Neural cell (in vitro differentiated cells): ENCODE data around the gene PRAF2. TPM values are rescaled to one million over a fixed set of nuclear protein-coding genes. Genes with fewer than 3 reads are reported as not detected.

ENCODE experiments used
- H2AFZ ChIP-seq: fragments of 200-600, 300-800 bp; sonication (generic), shearing (Covaris generic); 2 replicates; pipeline ENCODE4 v1.6.0; 2014; ENCODE audit warnings: low read depth, mild to moderate bottlenecking, antibody characterized with exemption, low read length, moderate library complexity
- H3F3A ChIP-seq: fragments of 200-600 bp; shearing (Covaris generic); 2 replicates; pipeline ENCODE4 v1.6.1; 2016; ENCODE audit warnings: mild to moderate bottlenecking, moderate library complexity, mixed read lengths, antibody characterized with exemption, low read length; ENCODE audit not compliant: insufficient read depth, poor library complexity, severe bottlenecking
- H3K27ac ChIP-seq: fragments of 200-600, 300-800 bp; sonication (generic), shearing (Covaris generic); 2 replicates; pipeline ENCODE4 v1.5.1; 2014; ENCODE audit warnings: mild to moderate bottlenecking, low read length, moderate library complexity
- H3K27me3 ChIP-seq: fragments of 300-800, 200-600 bp; sonication (generic), shearing (Covaris generic); 2 replicates; pipeline ENCODE4 v1.6.0; 2014; ENCODE audit warnings: mild to moderate bottlenecking, low read depth, low read length, moderate library complexity; ENCODE audit not compliant: insufficient read depth
- H3K36me3 ChIP-seq: fragments of 300-800, 200-600 bp; sonication (generic), shearing (Covaris generic); 2 replicates; pipeline ENCODE4 v1.5.1; 2014; ENCODE audit warnings: mild to moderate bottlenecking, antibody characterized with exemption, low read length, moderate library complexity; ENCODE audit not compliant: insufficient read depth
- H3K4me2 ChIP-seq: fragments of 300-800, 200-600 bp; sonication (generic), shearing (Covaris generic); 2 replicates; pipeline ENCODE4 v1.6.0; 2014; ENCODE audit warnings: mild to moderate bottlenecking, low read length
- H3K4me3 ChIP-seq: fragments of 300-800, 200-600 bp; sonication (generic), shearing (Covaris generic); 2 replicates; pipeline ENCODE4 v1.5.1; 2014; ENCODE audit warnings: mild to moderate bottlenecking, low read length, moderate library complexity
- H3K79me2 ChIP-seq: fragments of 200-600 bp; shearing (Covaris generic); replicated peaks from 2 replicates; pipeline ENCODE4 v1.6.0; 2014; ENCODE audit warnings: mild to moderate bottlenecking, low read length, moderate library complexity; ENCODE audit not compliant: insufficient read depth
- H3K9ac ChIP-seq: fragments of 300-800, 200-600 bp; sonication (generic), shearing (Covaris generic); 2 replicates; pipeline ENCODE4 v1.6.1; 2016; ENCODE audit warnings: mild to moderate bottlenecking, low read length, mixed read lengths
- H3K9me2 ChIP-seq: fragments of 200-600 bp; shearing (Covaris generic); 2 replicates; pipeline ENCODE4 v1.6.1; 2016; ENCODE audit warnings: mild to moderate bottlenecking, low read length, mixed read lengths; ENCODE audit not compliant: insufficient read depth
- H3K9me3 ChIP-seq: fragments of 200-600, 300-800 bp; sonication (generic), shearing (Covaris generic); 2 replicates; pipeline ENCODE4 v1.6.1; 2016; ENCODE audit warnings: mild to moderate bottlenecking, mixed run types, low read length, moderate library complexity, mixed read lengths
- H4K20me1 ChIP-seq: fragments of 200-600 bp; shearing (Covaris generic); 2 replicates; pipeline ENCODE4 v1.6.1; 2016; ENCODE audit warnings: mild to moderate bottlenecking, mixed run types; ENCODE audit not compliant: insufficient read depth
- EP300 ChIP-seq: fragments of 450-650 bp; conservative IDR thresholded peaks from 2 replicates; pipeline ENCODE4 v1.6.1; 2014; ENCODE audit warnings: antibody characterized with exemption, mild to moderate bottlenecking, moderate library complexity; ENCODE audit not compliant: poor library complexity, severe bottlenecking
- EZH2 ChIP-seq: fragments of 200-600, 300-800 bp; shearing (Covaris generic), sonication (generic); IDR thresholded peaks from 2 replicates; pipeline ENCODE4 v1.6.1; 2014; ENCODE audit warnings: antibody characterized with exemption, low read length, borderline replicate concordance, mild to moderate bottlenecking; ENCODE audit not compliant: insufficient read depth, poor library complexity, severe bottlenecking
- MXI1 ChIP-seq: fragments of 450-650 bp; conservative IDR thresholded peaks from 2 replicates; pipeline ENCODE4 v1.6.1; 2014; ENCODE audit warnings: antibody characterized with exemption, mild to moderate bottlenecking; ENCODE audit not compliant: poor library complexity, severe bottlenecking
- POLR2AphosphoS5 ChIP-seq: IDR thresholded peaks from 2 replicates; pipeline ENCODE4 v1.6.1; 2012
- RAD21 ChIP-seq: fragments of 450-650 bp; conservative IDR thresholded peaks from 2 replicates; pipeline ENCODE4 v1.6.1; 2014; ENCODE audit warnings: antibody characterized with exemption, mild to moderate bottlenecking, moderate library complexity
- REST ChIP-seq: IDR thresholded peaks from 2 replicates; pipeline ENCODE4 v1.6.1; 2012; ENCODE audit warnings: borderline replicate concordance
- SMC3 ChIP-seq: fragments of 450-650 bp; conservative IDR thresholded peaks from 2 replicates; pipeline ENCODE4 v1.6.1; 2014; ENCODE audit warnings: antibody characterized with exemption, mild to moderate bottlenecking, moderate library complexity; ENCODE audit not compliant: poor library complexity
- TAF1 ChIP-seq: IDR thresholded peaks from 2 replicates; pipeline ENCODE4 v1.6.1; 2012; ENCODE audit warnings: low read depth
- polyA plus RNA-seq: library from polyadenylated mRNA; depleted of rRNA; stranded (reverse); fragments of >200 nt; gene quantifications from 2 replicates; pipeline ENCODE4 v1.2.3, GENCODE V29; 2014
- TF ChIP-seq, protein P1 (sequence below): fragments of 450-650 bp; IDR thresholded peaks from 2 replicates; pipeline ENCODE4 v1.5.1; 2014; ENCODE audit warnings: antibody characterized with exemption, mild to moderate bottlenecking, moderate library complexity; ENCODE audit not compliant: poor library complexity, severe bottlenecking

PRAF2 gene
- polyA plus RNA-seq, 1 donor from 2014 or later, result 7.3 TPM

DNA sequence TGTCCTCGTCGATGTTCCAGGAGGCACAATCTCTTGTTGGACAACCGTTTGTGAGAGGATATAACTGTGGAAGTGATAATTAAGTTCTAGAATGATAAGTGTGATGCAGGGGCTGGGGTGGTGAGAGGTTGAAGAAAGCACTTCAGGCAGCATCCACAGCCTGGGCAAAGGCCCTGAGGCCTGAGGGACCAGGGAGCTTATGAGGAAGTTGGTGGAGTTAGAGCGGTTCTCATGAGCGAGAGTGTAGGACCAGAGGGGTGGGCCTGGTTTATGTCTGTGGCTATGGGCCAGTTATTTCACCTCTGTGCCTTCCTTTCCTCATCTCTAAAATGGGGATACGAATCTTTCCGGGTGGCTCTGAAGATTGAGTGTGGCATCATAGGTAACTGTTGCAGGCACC lies 12.3 kb downstream of the PRAF2 start:
- Histone ChIP-seq H3K79me2 (no peaks in the 10 kb centered on the region), H2AFZ (no peak overlapping the region), H3K9ac (no peak overlapping the region), H3F3A (no peaks in the 10 kb centered on the region), H3K27me3 (no peaks in the 10 kb centered on the region), H3K9me2 (no peaks in the 10 kb centered on the region), H3K27ac (no peak overlapping the region), H3K36me3 (no peaks in the 10 kb centered on the region), H3K4me2 (no peak overlapping the region), H3K9me3 (no peaks in the 10 kb centered on the region), H3K4me3 (no peak overlapping the region), H4K20me1 (no peaks in the 10 kb centered on the region)
- no peak for TF ChIP-seq SMC3
- TF ChIP-seq, protein P1, sequence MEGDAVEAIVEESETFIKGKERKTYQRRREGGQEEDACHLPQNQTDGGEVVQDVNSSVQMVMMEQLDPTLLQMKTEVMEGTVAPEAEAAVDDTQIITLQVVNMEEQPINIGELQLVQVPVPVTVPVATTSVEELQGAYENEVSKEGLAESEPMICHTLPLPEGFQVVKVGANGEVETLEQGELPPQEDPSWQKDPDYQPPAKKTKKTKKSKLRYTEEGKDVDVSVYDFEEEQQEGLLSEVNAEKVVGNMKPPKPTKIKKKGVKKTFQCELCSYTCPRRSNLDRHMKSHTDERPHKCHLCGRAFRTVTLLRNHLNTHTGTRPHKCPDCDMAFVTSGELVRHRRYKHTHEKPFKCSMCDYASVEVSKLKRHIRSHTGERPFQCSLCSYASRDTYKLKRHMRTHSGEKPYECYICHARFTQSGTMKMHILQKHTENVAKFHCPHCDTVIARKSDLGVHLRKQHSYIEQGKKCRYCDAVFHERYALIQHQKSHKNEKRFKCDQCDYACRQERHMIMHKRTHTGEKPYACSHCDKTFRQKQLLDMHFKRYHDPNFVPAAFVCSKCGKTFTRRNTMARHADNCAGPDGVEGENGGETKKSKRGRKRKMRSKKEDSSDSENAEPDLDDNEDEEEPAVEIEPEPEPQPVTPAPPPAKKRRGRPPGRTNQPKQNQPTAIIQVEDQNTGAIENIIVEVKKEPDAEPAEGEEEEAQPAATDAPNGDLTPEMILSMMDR, result no peak

DNA sequence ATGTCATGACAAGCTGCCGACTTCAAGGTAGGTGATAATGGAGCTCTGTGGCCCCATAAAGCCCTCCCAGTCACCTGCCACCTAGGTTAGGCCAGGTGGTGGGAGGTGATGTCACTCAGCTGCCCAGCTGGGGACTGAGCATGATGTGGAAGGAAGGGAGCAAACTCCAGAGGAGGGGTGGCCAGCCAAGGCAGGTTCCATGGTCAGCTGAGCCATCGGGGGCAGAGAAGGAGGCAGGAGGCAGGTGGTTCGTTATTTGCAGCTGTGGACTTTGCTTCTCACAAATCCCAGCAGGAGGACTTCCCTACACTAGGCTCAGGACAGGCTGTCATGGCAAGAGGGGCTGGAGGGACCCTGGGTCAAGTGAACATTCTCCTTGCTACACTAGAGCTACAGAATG lies 12.9 kb downstream of the PRAF2 start:
- H3K27me3 ChIP-seq, result no peaks in the 10 kb centered on the region
- no peak overlapping the region for H2AFZ ChIP-seq
- TF ChIP-seq, protein P1, result no peak
- TF ChIP-seq MXI1 (no peak), EZH2 (no peak), SMC3 (no peak), EP300 (no peak), TAF1 (no peak), POLR2AphosphoS5 (no peak), RAD21 (no peak), REST (no peak)
- no peak overlapping the region for H3K4me3 ChIP-seq
- no peaks in the 10 kb centered on the region for H4K20me1 ChIP-seq
- no peak overlapping the region for H3K9ac ChIP-seq
- H3K27ac ChIP-seq, result no peak overlapping the region
- no peaks in the 10 kb centered on the region for H3F3A ChIP-seq
- H3K36me3 ChIP-seq, result no peaks in the 10 kb centered on the region
- H3K9me3 ChIP-seq, result no peaks in the 10 kb centered on the region
- H3K4me2 ChIP-seq, result no peak overlapping the region
- H3K79me2 ChIP-seq, result no peaks in the 10 kb centered on the region
- no peaks in the 10 kb centered on the region for H3K9me2 ChIP-seq
